SK-N-SH (cell line): ENCODE results near the gene COL5A1. TPM values are rescaled to one million over a fixed set of nuclear protein-coding genes. Genes with fewer than 3 reads are reported as not detected.

ENCODE experiments used
- CTCF ChIA-PET: fragments of 300-600, 350-600 bp; formaldehyde crosslinking; extraction: SDS; loops from one replicate; lab custom pipeline; 2021; lab: Yijun Ruan, JAX
- POLR2A ChIA-PET: fragments of 350-600 bp; sonication (Branson Sonifier 250); formaldehyde crosslinking; extraction: SDS; loops from one replicate; lab custom pipeline; 2020; ENCODE audit warnings: antibody characterized with exemption, inconsistent platforms; lab: Yijun Ruan, JAX
- DNase-seq: peaks from one replicate; pipeline ENCODE4 v3.0.0; 2012
- H2AFZ ChIP-seq: fragments of 200-600 bp; sonication (generic); 2 replicates; pipeline ENCODE4 v1.8.1; 2016; ENCODE audit warnings: antibody characterized with exemption, mild to moderate bottlenecking, low read depth
- H3F3A ChIP-seq: fragments of 200-600 bp; sonication (generic); replicated peaks from 2 replicates; pipeline ENCODE3; 2016; ENCODE audit warnings: antibody characterized with exemption, mild to moderate bottlenecking; ENCODE audit not compliant: insufficient read depth
- H3K27ac ChIP-seq, 2 experiments: fragments of 200-500 bp in 1 of 2; fragments of 200-600 bp in 1 of 2; sonication (Bioruptor generic) in 1 of 2; sonication (generic), shearing (Covaris generic) in 1 of 2; 2 replicates each; pipeline versions ENCODE4 v1.5.1 to v1.6.1; 2014 to 2016; ENCODE audit warnings: low read depth in 2 of 2, inconsistent platforms in 1 of 2, low read length in 1 of 2, mild to moderate bottlenecking in 1 of 2, mixed read lengths in 1 of 2
- H3K27me3 ChIP-seq: fragments of 200-600 bp; sonication (generic), shearing (Covaris generic); 2 replicates; pipeline ENCODE4 v1.6.1; 2016; ENCODE audit warnings: mixed run types; ENCODE audit not compliant: insufficient read depth
- H3K36me3 ChIP-seq, 2 experiments: fragments of 200-500 bp in 1 of 2; fragments of 200-600 bp in 1 of 2; sonication (Bioruptor generic) in 1 of 2; sonication (generic) in 1 of 2; replicated peaks in 1 of 2; 2 replicates each; pipeline versions ENCODE3 to v1.5.1; 2014 to 2016; ENCODE audit warnings: low read length in 1 of 2, mild to moderate bottlenecking in 1 of 2; ENCODE audit not compliant: insufficient read depth in 2 of 2, control insufficient read depth in 1 of 2
- H3K4me1 ChIP-seq, 2 experiments: fragments of 200-500 bp in 1 of 2; fragments of 200-600 bp in 1 of 2; sonication (Bioruptor generic) in 1 of 2; sonication (generic), shearing (Covaris generic) in 1 of 2; 2 replicates each; pipeline versions ENCODE4 v1.5.1 to v1.6.1; 2014 to 2016; ENCODE audit warnings: low read depth in 1 of 2, low read length in 1 of 2, mixed run types in 1 of 2; ENCODE audit not compliant: insufficient read depth in 2 of 2, control insufficient read depth in 1 of 2
- H3K4me2 ChIP-seq: fragments of 200-600 bp; sonication (generic), shearing (Covaris generic); 2 replicates; pipeline ENCODE4 v1.6.1; 2017; ENCODE audit warnings: mixed run types
- H3K4me3 ChIP-seq, 2 experiments: fragments of 200-500 bp in 1 of 2; fragments of 200-600 bp in 1 of 2; sonication (Bioruptor generic) in 1 of 2; sonication (generic), shearing (Covaris generic) in 1 of 2; 2 replicates each; pipeline versions ENCODE4 v1.5.1 to v1.8.1; 2014 to 2016; ENCODE audit warnings: low read depth in 2 of 2, inconsistent platforms in 1 of 2, low read length in 1 of 2, mild to moderate bottlenecking in 1 of 2, mixed read lengths in 1 of 2, moderate library complexity in 1 of 2
- H3K79me2 ChIP-seq: fragments of 200-600 bp; sonication (generic); 2 replicates; pipeline ENCODE4 v1.8.1; 2017; ENCODE audit warnings: mild to moderate bottlenecking; ENCODE audit not compliant: insufficient read depth
- H3K9ac ChIP-seq: fragments of 200-600 bp; sonication (generic); 2 replicates; pipeline ENCODE4 v1.6.1; 2017; ENCODE audit warnings: mixed run types
- H3K9me2 ChIP-seq: fragments of 200-600 bp; sonication (generic); 2 replicates; pipeline ENCODE4 v1.6.1; 2017; ENCODE audit warnings: mixed run types
- H3K9me3 ChIP-seq: fragments of 200-600 bp; sonication (generic); 2 replicates; pipeline ENCODE4 v1.6.1; 2017; ENCODE audit warnings: mixed run types, mild to moderate bottlenecking, moderate library complexity
- H4K20me1 ChIP-seq: fragments of 200-600 bp; sonication (generic); 2 replicates; pipeline ENCODE4 v1.6.1; 2017; ENCODE audit warnings: mild to moderate bottlenecking, mixed run types; ENCODE audit not compliant: insufficient read depth
- JUND ChIP-seq: IDR thresholded peaks from 2 replicates; pipeline ENCODE4 v1.4.0; 2012
- MEF2A ChIP-seq: IDR thresholded peaks from 2 replicates; pipeline ENCODE4 v1.4.0; 2012; ENCODE audit warnings: low read depth, borderline replicate concordance
- NFIC ChIP-seq: IDR thresholded peaks from 2 replicates; pipeline ENCODE4 v1.4.0; 2012; ENCODE audit warnings: borderline replicate concordance
- TCF12 ChIP-seq: IDR thresholded peaks from 2 replicates; pipeline ENCODE4 v1.4.0; 2012
- YY1 ChIP-seq: IDR thresholded peaks from 2 replicates; pipeline ENCODE4 v1.4.0; 2012; ENCODE audit warnings: low read depth, mild to moderate bottlenecking
- WGBS: methylation state at CpG from one replicate; pipeline ENCODE4 v1.1.6; 2017; ENCODE audit warnings: low lambda C conversion rate; 5-methylcytosine and 5-hydroxymethylcytosine counted together
- polyA plus RNA-seq, 3 experiments: library from polyadenylated mRNA; depleted of rRNA; stranded (reverse); fragments of >200 nt; gene quantifications; 2 replicates each; pipeline ENCODE4 v1.2.3, GENCODE V29; 2012
- TF ChIP-seq, protein P1 (sequence below): fragments of 150-350 bp; IDR thresholded peaks from 2 replicates; pipeline ENCODE4 v1.6.1; 2016; ENCODE audit warnings: mild to moderate bottlenecking, low read depth, low read length
- TF ChIP-seq, protein P2 (sequence below): IDR thresholded peaks from 2 replicates; pipeline ENCODE4 v1.6.1; 2012; ENCODE audit warnings: mild to moderate bottlenecking, low read depth, low read length, moderate library complexity
- TF ChIP-seq, protein P3 (sequence below): IDR thresholded peaks from 2 replicates; pipeline ENCODE4; 2012

COL5A1 gene
- polyA plus RNA-seq, 1 of the 3 experiments (the other 2 are of a cell fraction): 73.8 TPM

DNA sequence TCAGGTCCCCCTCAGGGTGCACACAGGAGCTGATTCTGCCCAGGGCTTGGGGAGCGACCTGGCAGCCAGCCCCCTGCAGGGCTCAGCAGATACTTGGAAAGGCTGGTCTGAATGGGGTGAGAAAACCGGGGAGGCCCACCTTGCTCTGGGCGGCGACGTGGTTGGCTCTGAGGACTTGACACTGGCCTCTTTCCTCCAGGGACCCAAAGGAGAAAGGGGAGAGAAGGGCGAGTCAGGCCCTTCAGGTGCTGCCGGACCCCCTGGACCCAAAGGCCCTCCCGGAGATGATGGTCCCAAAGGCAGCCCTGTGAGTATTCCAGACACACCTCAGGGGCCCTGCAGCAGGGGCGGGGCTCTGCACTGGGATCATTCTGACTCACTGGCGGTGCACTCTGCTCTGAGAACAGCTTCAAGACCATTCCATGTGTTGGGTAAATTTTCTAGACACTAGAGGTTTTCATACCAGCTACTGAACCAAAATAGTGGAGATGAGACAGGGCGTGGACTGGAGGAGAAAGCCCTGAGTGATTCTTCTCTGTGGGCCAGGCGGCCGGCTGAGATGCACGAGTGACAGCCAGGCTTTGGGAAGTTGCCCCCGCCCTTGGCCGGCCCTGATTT lies 173.1 kb downstream of the COL5A1 start:
- ChIA-PET POLR2A (no interaction called here), CTCF (no interaction called here)

More for the DNA sequence above, 173.1 kb downstream of the COL5A1 start:
- H2AFZ ChIP-seq: no peak overlapping the region
- no peaks in the 10 kb centered on the region for H3K9me2 ChIP-seq
- H3F3A ChIP-seq: peaks cover 19% of the 10 kb centered on the region
- H3K36me3 ChIP-seq: peaks cover 61 to 88% of the 10 kb centered on the region in 2 experiments
- H3K4me3 ChIP-seq: no peak overlapping the region
- no peak overlapping the region for H3K9ac ChIP-seq
- H3K4me2 ChIP-seq: no peak overlapping the region
- H4K20me1 ChIP-seq: 0 out of 2 replicates have a peak, but pooled peaks cover 7% of the 10 kb centered on the region
- no peak for DNase-seq
- TF ChIP-seq JUND (no peak), NFIC (no peak), YY1 (no peak), MEF2A (no peak), TCF12 (no peak)
- TF ChIP-seq, protein P1, sequence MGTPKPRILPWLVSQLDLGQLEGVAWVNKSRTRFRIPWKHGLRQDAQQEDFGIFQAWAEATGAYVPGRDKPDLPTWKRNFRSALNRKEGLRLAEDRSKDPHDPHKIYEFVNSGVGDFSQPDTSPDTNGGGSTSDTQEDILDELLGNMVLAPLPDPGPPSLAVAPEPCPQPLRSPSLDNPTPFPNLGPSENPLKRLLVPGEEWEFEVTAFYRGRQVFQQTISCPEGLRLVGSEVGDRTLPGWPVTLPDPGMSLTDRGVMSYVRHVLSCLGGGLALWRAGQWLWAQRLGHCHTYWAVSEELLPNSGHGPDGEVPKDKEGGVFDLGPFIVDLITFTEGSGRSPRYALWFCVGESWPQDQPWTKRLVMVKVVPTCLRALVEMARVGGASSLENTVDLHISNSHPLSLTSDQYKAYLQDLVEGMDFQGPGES: no peak
- TF ChIP-seq, protein P2, sequence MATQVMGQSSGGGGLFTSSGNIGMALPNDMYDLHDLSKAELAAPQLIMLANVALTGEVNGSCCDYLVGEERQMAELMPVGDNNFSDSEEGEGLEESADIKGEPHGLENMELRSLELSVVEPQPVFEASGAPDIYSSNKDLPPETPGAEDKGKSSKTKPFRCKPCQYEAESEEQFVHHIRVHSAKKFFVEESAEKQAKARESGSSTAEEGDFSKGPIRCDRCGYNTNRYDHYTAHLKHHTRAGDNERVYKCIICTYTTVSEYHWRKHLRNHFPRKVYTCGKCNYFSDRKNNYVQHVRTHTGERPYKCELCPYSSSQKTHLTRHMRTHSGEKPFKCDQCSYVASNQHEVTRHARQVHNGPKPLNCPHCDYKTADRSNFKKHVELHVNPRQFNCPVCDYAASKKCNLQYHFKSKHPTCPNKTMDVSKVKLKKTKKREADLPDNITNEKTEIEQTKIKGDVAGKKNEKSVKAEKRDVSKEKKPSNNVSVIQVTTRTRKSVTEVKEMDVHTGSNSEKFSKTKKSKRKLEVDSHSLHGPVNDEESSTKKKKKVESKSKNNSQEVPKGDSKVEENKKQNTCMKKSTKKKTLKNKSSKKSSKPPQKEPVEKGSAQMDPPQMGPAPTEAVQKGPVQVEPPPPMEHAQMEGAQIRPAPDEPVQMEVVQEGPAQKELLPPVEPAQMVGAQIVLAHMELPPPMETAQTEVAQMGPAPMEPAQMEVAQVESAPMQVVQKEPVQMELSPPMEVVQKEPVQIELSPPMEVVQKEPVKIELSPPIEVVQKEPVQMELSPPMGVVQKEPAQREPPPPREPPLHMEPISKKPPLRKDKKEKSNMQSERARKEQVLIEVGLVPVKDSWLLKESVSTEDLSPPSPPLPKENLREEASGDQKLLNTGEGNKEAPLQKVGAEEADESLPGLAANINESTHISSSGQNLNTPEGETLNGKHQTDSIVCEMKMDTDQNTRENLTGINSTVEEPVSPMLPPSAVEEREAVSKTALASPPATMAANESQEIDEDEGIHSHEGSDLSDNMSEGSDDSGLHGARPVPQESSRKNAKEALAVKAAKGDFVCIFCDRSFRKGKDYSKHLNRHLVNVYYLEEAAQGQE: no peak
- TF ChIP-seq, protein P3, sequence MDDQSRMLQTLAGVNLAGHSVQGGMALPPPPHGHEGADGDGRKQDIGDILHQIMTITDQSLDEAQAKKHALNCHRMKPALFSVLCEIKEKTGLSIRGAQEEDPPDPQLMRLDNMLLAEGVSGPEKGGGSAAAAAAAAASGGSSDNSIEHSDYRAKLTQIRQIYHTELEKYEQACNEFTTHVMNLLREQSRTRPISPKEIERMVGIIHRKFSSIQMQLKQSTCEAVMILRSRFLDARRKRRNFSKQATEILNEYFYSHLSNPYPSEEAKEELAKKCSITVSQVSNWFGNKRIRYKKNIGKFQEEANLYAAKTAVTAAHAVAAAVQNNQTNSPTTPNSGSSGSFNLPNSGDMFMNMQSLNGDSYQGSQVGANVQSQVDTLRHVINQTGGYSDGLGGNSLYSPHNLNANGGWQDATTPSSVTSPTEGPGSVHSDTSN: no peak
- 90% methylated on average over 11 of the region's 16 CpGs for WGBS
- H3K27ac ChIP-seq: no peak overlapping the region
- H3K79me2 ChIP-seq: peaks cover 8% of the 10 kb centered on the region; the same call in 1 of the 2 replicates
- H3K4me1 ChIP-seq: peaks cover 0 to 12% of the 10 kb centered on the region in 2 experiments; a peak in 3 of 4 replicates
- H3K9me3 ChIP-seq: no peaks in the 10 kb centered on the region
- no peaks in the 10 kb centered on the region for H3K27me3 ChIP-seq
